KMS-11 (cell line): Measurements from ENCODE around the gene SVIP.

Source experiments
- H2AFZ ChIP-seq: fragments of 200-600 bp; sonication (generic); 2 replicates; pipeline ENCODE4 v1.6.1; 2016; ENCODE audit warnings: antibody characterized with exemption, mixed run types, low read depth
- H3K27ac ChIP-seq: fragments of 200-600 bp; sonication (generic); 2 replicates; pipeline ENCODE4 v1.6.1; 2016; ENCODE audit warnings: mild to moderate bottlenecking, mixed run types
- H3K27me3 ChIP-seq: fragments of 200-600 bp; sonication (generic); 2 replicates; pipeline ENCODE4 v1.6.1; 2017; ENCODE audit warnings: mild to moderate bottlenecking, low read depth, mixed run types, moderate library complexity; ENCODE audit not compliant: insufficient read depth
- H3K36me3 ChIP-seq: fragments of 200-600 bp; sonication (generic); 2 replicates; pipeline ENCODE4 v1.6.1; 2017; ENCODE audit warnings: mild to moderate bottlenecking, mixed run types; ENCODE audit not compliant: insufficient read depth
- H3K4me1 ChIP-seq: fragments of 200-600 bp; sonication (generic); 2 replicates; pipeline ENCODE4 v1.6.1; 2016; ENCODE audit warnings: mild to moderate bottlenecking, low read depth, mixed run types; ENCODE audit not compliant: poor library complexity, severe bottlenecking
- H3K4me2 ChIP-seq: fragments of 200-600 bp; sonication (generic); 2 replicates; pipeline ENCODE4 v1.7.0; 2016; ENCODE audit warnings: mild to moderate bottlenecking, mixed run types
- H3K4me3 ChIP-seq: fragments of 200-600 bp; sonication (generic); IDR thresholded peaks from 2 replicates; pipeline ENCODE4 v1.6.1; 2017; ENCODE audit warnings: low read depth, low read length, mixed read lengths; ENCODE audit not compliant: insufficient read depth
- H3K79me2 ChIP-seq: fragments of 200-600 bp; sonication (generic); 2 replicates; pipeline ENCODE4 v1.6.1; 2016; ENCODE audit warnings: low read depth, mixed run types; ENCODE audit not compliant: insufficient read depth
- H3K9ac ChIP-seq: fragments of 200-600 bp; sonication (generic); 2 replicates; pipeline ENCODE4 v1.6.1; 2016; ENCODE audit warnings: mild to moderate bottlenecking, mixed run types
- H4K20me1 ChIP-seq: fragments of 200-600 bp; sonication (generic); 2 replicates; pipeline ENCODE4 v1.6.1; 2016; ENCODE audit warnings: mild to moderate bottlenecking, mixed run types; ENCODE audit not compliant: insufficient read depth
- TF ChIP-seq, protein P1 (sequence below): fragments of 200-600 bp; sonication (generic); conservative IDR thresholded peaks from 2 replicates; pipeline ENCODE4 v1.6.1; 2017; ENCODE audit warnings: low read depth, mild to moderate bottlenecking, antibody characterized with exemption, low read length, moderate library complexity, mixed read lengths

Gene SVIP

DNA sequence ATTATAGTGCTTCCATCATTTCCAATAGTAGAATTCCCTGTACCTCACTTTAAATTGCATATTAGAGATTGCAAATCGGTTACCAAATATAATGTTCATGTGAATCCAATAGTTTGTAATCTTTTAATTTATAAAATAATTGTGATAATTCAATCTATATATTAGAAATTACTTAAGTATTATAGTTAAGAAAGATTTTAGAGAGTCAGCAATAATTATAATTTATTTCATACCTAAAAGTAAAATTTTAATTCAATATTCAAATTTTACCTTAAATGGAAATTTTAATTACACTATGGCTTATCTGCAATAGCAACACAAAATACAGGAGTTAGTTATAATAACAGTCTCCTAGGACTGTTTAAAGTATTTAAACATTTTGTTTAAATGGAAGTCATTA lies 17.1 kb upstream of the SVIP start:
- H4K20me1 ChIP-seq, result no peaks in the 10 kb centered on the region
- no peaks in the 10 kb centered on the region for H3K27me3 ChIP-seq
- H3K4me2 ChIP-seq, result no peak overlapping the region
- H3K27ac ChIP-seq, result no peak overlapping the region
- TF ChIP-seq, protein P1, sequence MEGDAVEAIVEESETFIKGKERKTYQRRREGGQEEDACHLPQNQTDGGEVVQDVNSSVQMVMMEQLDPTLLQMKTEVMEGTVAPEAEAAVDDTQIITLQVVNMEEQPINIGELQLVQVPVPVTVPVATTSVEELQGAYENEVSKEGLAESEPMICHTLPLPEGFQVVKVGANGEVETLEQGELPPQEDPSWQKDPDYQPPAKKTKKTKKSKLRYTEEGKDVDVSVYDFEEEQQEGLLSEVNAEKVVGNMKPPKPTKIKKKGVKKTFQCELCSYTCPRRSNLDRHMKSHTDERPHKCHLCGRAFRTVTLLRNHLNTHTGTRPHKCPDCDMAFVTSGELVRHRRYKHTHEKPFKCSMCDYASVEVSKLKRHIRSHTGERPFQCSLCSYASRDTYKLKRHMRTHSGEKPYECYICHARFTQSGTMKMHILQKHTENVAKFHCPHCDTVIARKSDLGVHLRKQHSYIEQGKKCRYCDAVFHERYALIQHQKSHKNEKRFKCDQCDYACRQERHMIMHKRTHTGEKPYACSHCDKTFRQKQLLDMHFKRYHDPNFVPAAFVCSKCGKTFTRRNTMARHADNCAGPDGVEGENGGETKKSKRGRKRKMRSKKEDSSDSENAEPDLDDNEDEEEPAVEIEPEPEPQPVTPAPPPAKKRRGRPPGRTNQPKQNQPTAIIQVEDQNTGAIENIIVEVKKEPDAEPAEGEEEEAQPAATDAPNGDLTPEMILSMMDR, result no peak
- no peaks in the 10 kb centered on the region for H3K79me2 ChIP-seq
- no peaks in the 10 kb centered on the region for H3K36me3 ChIP-seq
- H3K4me1 ChIP-seq, result no peaks in the 10 kb centered on the region
- no peak overlapping the region for H2AFZ ChIP-seq
- no peak overlapping the region for H3K4me3 ChIP-seq
- H3K9ac ChIP-seq, result no peak overlapping the region

DNA sequence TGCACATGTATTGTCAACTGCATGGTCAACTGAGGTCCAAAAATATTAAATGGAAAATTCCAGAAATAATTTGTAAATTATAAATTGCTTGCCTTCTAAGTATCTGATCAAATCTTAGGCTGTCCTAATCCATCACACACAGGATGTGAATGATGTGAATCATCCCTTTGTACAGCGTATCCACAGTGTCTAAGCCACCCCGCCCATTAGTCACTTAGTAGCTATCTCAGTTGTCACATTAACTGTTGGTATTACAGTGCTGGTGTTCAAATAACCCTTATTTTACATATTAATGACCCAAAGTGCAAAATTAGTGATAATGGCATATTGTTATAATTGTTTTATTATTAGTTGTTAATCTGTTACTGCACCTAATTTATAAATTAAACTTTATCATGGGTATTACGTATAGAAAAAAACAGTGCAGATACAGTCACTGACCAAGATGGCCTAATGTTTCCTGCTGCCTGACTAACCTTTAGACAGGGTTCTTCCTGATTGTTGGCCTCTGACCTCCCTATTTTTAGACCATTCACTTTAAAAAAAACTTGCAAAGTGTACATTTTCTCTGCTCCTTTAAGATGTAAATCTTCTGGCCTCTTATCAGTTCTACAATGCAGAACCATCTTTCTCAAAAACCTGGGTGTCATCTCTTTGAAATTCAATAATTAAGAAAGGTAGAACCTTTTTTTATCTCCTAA lies 2.9 kb upstream of the SVIP start:
- no peak overlapping the region for H3K27ac ChIP-seq
- no peak overlapping the region for H2AFZ ChIP-seq
- no peaks in the 10 kb centered on the region for H3K36me3 ChIP-seq
- H3K27me3 ChIP-seq, result no peaks in the 10 kb centered on the region
- TF ChIP-seq, protein P1, result no peak
- H3K9ac ChIP-seq, result no peak overlapping the region
- peaks cover 15% of the 10 kb centered on the region for H3K79me2 ChIP-seq
- H4K20me1 ChIP-seq, result no peaks in the 10 kb centered on the region
- no peak overlapping the region for H3K4me3 ChIP-seq
- peaks cover 18% of the 10 kb centered on the region for H3K4me1 ChIP-seq
- no peak overlapping the region for H3K4me2 ChIP-seq

DNA sequence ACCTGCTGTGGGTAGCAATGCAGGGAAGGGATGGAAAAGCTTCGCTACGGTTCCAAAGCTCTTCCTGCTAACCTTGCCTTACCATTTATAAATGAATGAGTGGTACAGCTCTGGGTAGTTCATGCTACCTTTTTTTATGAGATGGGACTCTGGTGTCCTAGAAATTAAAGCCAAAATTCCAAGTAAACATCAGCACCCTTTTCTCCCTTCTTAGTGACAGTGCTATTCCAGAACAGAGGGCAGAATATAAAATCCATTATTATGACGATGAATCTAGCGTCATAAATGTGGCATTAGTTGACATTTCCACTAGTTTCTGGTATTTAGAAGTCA lies 447 bp upstream of the SVIP start:
- Histone ChIP-seq H3K79me2 (peaks cover 21% of the 10 kb centered on the region), H4K20me1 (no peaks in the 10 kb centered on the region), H3K4me3 (no peak overlapping the region), H3K27me3 (no peaks in the 10 kb centered on the region), H3K27ac (no peak overlapping the region), H3K4me1 (peaks cover 29% of the 10 kb centered on the region), H2AFZ (no peak overlapping the region; the same call in 1 of the 2 replicates), H3K36me3 (no peaks in the 10 kb centered on the region; the same call in none of the 2 replicates), H3K4me2 (peak overlapping the region; percentile 17; the same call in 1 of the 2 replicates), H3K9ac (no peak overlapping the region)
- TF ChIP-seq, protein P1, result no peak; the same call in 1 of the 2 replicates

DNA sequence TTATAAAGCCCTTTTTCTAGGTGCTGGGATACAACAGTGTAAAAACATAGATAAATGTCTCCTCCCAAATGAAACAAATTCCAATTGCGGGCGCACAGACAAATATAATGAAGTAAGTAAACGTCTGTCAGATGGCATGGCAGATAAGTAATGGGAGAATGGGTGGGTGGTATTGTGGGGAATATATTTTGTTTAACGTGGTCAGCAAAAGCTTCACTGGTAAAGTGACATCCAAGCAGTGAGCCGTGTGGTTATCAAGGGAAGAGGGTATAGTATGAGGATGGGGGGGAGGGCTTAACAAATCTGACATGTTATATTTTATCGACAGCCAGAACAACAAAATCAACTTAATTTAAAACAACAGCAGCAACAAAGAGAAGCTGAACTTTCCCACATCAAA lies 1.2 kb downstream of the SVIP start:
- Histone ChIP-seq H3K36me3 (no peaks in the 10 kb centered on the region; the same call in none of the 2 replicates), H3K4me3 (no peak overlapping the region), H3K27ac (peak overlapping the region; percentile 72), H3K4me1 (peaks cover 29% of the 10 kb centered on the region), H2AFZ (no peak overlapping the region), H3K27me3 (no peaks in the 10 kb centered on the region), H3K79me2 (peaks cover 21% of the 10 kb centered on the region), H3K4me2 (peak overlapping the region; percentile 91), H4K20me1 (no peaks in the 10 kb centered on the region), H3K9ac (peak overlapping the region; percentile 71)
- TF ChIP-seq, protein P1, result no peak
